PC-9 (cell line): ENCODE measurements around the gene CCNY. TPM values are rescaled to one million over a fixed set of nuclear protein-coding genes. Genes with fewer than 3 reads are reported as not detected.

Experiments
- BruUV-seq: library from RNA; stranded (reverse); fragments of 400-500 nt; replicated peaks from 2 replicates; lab custom pipeline; 2021; lab: Mats Ljungman, UMichigan
- CTCF ChIA-PET: fragments of 300-600 bp; sonication (Branson Sonifier 250); formaldehyde crosslinking; loops from one replicate; lab custom pipeline; 2022; ENCODE audit warnings: antibody characterized with exemption; lab: Charles Lee
- POLR2A ChIA-PET: fragments of 300-600 bp; sonication (Branson Sonifier 250); formaldehyde crosslinking; loops from one replicate; lab custom pipeline; 2022; ENCODE audit warnings: antibody characterized with exemption; ENCODE audit not compliant: unreplicated experiment; lab: Charles Lee
- DNase-seq, 2 experiments: peaks; one replicate each; pipeline versions ENCODE4 v3.0.0 to v3.0.0-alpha.2; 2015 to 2022; ENCODE audit warnings: mixed read lengths in 1 of 2
- H2AFZ ChIP-seq: fragments of 200-600 bp; sonication (generic); 2 replicates; pipeline ENCODE4 v1.8.1; 2017; ENCODE audit warnings: antibody characterized with exemption
- H3F3A ChIP-seq: fragments of 200-600 bp; sonication (generic); 2 replicates; pipeline ENCODE4 v1.8.1; 2017; ENCODE audit warnings: antibody characterized with exemption, mild to moderate bottlenecking, low read depth; ENCODE audit not compliant: insufficient read depth
- H3K27ac ChIP-seq: fragments of 200-600 bp; sonication (generic); 2 replicates; pipeline ENCODE4 v1.6.1; 2016; ENCODE audit warnings: mixed run types
- H3K27me3 ChIP-seq: fragments of 200-600 bp; sonication (generic); 2 replicates; pipeline ENCODE4 v1.6.1; 2016; ENCODE audit warnings: low read depth, mixed run types; ENCODE audit not compliant: insufficient read depth
- H3K36me3 ChIP-seq: fragments of 200-600 bp; sonication (generic); 2 replicates; pipeline ENCODE4 v1.6.1; 2016; ENCODE audit warnings: low read depth, mixed run types
- H3K4me1 ChIP-seq: fragments of 200-600 bp; sonication (generic); replicated peaks from 2 replicates; pipeline ENCODE4 v1.6.1; 2016; ENCODE audit warnings: mixed run types; ENCODE audit not compliant: insufficient read depth
- H3K4me2 ChIP-seq: fragments of 200-600 bp; sonication (generic); 2 replicates; pipeline ENCODE4 v1.6.1; 2017; ENCODE audit warnings: mixed run types
- H3K4me3 ChIP-seq: fragments of 200-600 bp; sonication (generic); 2 replicates; pipeline ENCODE4 v1.6.1; 2016; ENCODE audit warnings: mixed run types
- H3K79me2 ChIP-seq: fragments of 200-600 bp; sonication (generic); 2 replicates; pipeline ENCODE4 v1.6.1; 2017; ENCODE audit warnings: low read depth, mixed run types
- H3K9me2 ChIP-seq: fragments of 200-600 bp; sonication (generic); 2 replicates; pipeline ENCODE4 v1.8.1; 2017; ENCODE audit warnings: mild to moderate bottlenecking; ENCODE audit not compliant: insufficient read depth
- H3K9me3 ChIP-seq: fragments of 200-600 bp; sonication (generic); 2 replicates; pipeline ENCODE4 v1.8.1; 2016; ENCODE audit warnings: low read depth; ENCODE audit not compliant: insufficient read depth
- H4K20me1 ChIP-seq: fragments of 200-600 bp; sonication (generic); 2 replicates; pipeline ENCODE4 v1.8.1; 2017; ENCODE audit not compliant: insufficient read depth
- EZH2 ChIP-seq: fragments of 200-600 bp; sonication (generic); IDR thresholded peaks from 2 replicates; pipeline ENCODE4 v1.8.0; 2017; ENCODE audit warnings: antibody characterized with exemption, low read depth
- intact Hi-C: fragments of 100-400 bp; cut with micrococcal nuclease; formaldehyde crosslinking; loops from one replicate; pipeline ENCODE4 v1.10.0; 2022; ENCODE audit not compliant: unreplicated experiment
- total RNA-seq: library from RNA; stranded (reverse); gene quantifications from 2 replicates; pipeline ENCODE4 v1.2.3, GENCODE V29; 2021
- TF ChIP-seq, protein P1 (sequence below): fragments of 200-600 bp; sonication (generic); conservative IDR thresholded peaks from 2 replicates; pipeline ENCODE4 v1.6.1; 2017; ENCODE audit warnings: mixed run types, antibody characterized with exemption, mild to moderate bottlenecking, moderate library complexity

CCNY gene
- total RNA-seq, 1 experiment from 2014 or later, result 69.5 TPM

DNA sequence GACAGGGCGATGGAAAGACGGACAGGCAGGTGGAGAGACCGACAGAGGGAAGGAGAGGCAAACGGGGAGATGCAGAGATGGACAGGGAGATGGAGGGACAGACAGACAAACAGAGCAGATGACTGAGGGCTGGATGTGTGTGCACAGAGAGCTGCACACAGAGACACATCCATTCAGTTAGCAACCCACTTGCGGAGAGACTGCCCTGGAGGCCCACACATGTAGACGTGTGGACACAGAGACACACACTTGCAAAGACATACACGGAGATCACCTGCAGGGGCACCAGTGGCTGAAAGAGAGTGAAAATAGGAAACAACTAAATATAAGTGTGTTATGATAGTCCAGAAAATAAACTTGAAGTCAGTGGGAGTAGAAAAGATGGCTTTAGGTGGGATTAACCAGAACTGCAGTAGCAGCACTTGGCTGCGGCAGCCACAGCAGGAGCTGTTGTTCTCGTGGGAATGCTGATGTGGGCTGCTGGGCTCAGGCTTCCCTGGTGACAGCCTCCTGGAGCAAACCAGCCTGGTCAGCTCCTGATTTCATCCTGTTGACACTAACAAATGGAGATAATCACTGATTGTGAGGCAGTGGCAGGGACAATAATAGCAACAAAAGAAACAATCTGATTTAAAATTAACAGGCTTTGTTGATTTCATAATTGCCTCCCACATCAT, 134.1 kb downstream of the CCNY start:
- Histone ChIP-seq H3K27me3 (no peaks in the 10 kb centered on the region), H4K20me1 (peaks cover 6% of the 10 kb centered on the region; the same call in 1 of the 2 replicates), H3K9me3 (no peaks in the 10 kb centered on the region), H3K36me3 (no peaks in the 10 kb centered on the region), H3K4me1 (no peaks in the 10 kb centered on the region), H3K4me2 (no peak overlapping the region), H3K27ac (no peak overlapping the region), H3F3A (no peaks in the 10 kb centered on the region), H3K4me3 (no peak overlapping the region), H2AFZ (no peak overlapping the region), H3K9me2 (no peaks in the 10 kb centered on the region), H3K79me2 (peaks cover 18% of the 10 kb centered on the region)
- POLR2A ChIA-PET, result no interaction called here
- CTCF ChIA-PET, result interaction anchor here (0.5 kb wide), 1 partner anchor 65 kb away, joined by 3 read pairs; no protein-coding TSS in a partner anchor
- no peak for DNase-seq
- no TSS peak for BruUV-seq
- intact Hi-C loops, result no loop called here
- TF ChIP-seq, protein P1, sequence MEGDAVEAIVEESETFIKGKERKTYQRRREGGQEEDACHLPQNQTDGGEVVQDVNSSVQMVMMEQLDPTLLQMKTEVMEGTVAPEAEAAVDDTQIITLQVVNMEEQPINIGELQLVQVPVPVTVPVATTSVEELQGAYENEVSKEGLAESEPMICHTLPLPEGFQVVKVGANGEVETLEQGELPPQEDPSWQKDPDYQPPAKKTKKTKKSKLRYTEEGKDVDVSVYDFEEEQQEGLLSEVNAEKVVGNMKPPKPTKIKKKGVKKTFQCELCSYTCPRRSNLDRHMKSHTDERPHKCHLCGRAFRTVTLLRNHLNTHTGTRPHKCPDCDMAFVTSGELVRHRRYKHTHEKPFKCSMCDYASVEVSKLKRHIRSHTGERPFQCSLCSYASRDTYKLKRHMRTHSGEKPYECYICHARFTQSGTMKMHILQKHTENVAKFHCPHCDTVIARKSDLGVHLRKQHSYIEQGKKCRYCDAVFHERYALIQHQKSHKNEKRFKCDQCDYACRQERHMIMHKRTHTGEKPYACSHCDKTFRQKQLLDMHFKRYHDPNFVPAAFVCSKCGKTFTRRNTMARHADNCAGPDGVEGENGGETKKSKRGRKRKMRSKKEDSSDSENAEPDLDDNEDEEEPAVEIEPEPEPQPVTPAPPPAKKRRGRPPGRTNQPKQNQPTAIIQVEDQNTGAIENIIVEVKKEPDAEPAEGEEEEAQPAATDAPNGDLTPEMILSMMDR, result no peak
- no peak for TF ChIP-seq EZH2

DNA sequence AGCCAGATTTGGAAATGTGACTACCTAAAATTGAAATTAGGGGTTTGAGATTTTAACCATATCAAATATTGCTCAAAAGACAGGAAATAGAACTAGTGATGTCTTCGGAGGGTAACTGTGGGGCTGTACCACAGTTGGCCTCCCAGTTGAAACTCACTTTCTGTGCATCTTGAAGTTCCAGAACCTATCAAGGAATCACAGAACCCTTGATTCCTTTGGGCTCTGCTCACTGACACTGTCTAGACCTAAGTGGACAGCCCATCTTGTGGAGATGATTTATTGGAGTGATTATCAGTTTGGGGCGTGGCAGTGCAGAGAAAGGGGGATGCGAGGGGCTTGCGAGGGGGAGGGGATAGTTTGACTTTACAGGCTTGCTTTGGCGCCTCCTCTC, 134.6 kb downstream of the CCNY start:
- TF ChIP-seq, protein P1, result no peak
- no peak for TF ChIP-seq EZH2
- ChIA-PET CTCF (no interaction called here), POLR2A (no interaction called here)
- intact Hi-C loops, result no loop called here
- Histone ChIP-seq H3K4me1 (no peaks in the 10 kb centered on the region), H3K79me2 (peaks cover 15% of the 10 kb centered on the region), H3F3A (no peaks in the 10 kb centered on the region), H3K9me2 (no peaks in the 10 kb centered on the region), H3K36me3 (no peaks in the 10 kb centered on the region), H3K9me3 (no peaks in the 10 kb centered on the region), H3K27me3 (no peaks in the 10 kb centered on the region), H4K20me1 (peaks cover 6% of the 10 kb centered on the region; the same call in 1 of the 2 replicates), H3K4me3 (no peak overlapping the region), H3K4me2 (no peak overlapping the region), H3K27ac (no peak overlapping the region), H2AFZ (no peak overlapping the region)
- no peak for DNase-seq
- BruUV-seq, result no TSS peak

DNA sequence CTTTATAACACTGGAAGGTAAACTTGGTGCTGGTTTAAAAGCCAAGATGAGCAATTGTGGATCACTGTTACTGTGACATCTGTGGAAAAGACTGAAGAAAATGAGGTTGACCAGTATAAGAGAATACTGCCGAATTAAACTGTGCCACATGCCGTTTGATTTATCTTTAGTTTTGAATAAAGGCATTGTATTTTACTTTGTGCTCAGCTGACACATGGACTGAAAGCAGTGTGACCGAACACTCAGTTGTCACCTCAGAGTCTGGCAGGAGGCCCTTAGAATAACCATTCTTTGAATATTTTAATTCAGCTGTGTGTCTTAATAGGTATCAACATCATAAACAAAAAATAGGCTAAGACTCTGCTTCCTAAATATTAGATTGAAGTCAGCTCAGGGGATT, 135.1 kb downstream of the CCNY start:
- no peaks in the 10 kb centered on the region for H3F3A ChIP-seq
- no peak for DNase-seq
- H3K4me2 ChIP-seq, result no peak overlapping the region
- peaks cover 6% of the 10 kb centered on the region; the same call in 1 of the 2 replicates for H4K20me1 ChIP-seq
- ChIA-PET CTCF (no interaction called here), POLR2A (no interaction called here)
- no peaks in the 10 kb centered on the region for H3K9me2 ChIP-seq
- H3K79me2 ChIP-seq, result peaks cover 15% of the 10 kb centered on the region
- no peaks in the 10 kb centered on the region for H3K4me1 ChIP-seq
- intact Hi-C loops, result no loop called here
- H3K4me3 ChIP-seq, result no peak overlapping the region
- TF ChIP-seq, protein P1, result no peak
- TF ChIP-seq EZH2, result no peak
- BruUV-seq, result no TSS peak
- no peak overlapping the region for H3K27ac ChIP-seq
- H2AFZ ChIP-seq, result no peak overlapping the region
- H3K27me3 ChIP-seq, result no peaks in the 10 kb centered on the region
- H3K36me3 ChIP-seq, result no peaks in the 10 kb centered on the region
- no peaks in the 10 kb centered on the region for H3K9me3 ChIP-seq
